Subcutaneous adipose tissue (tissue), 4 donors: Measurements from ENCODE around the gene RASIP1. TPM values are rescaled to one million over a fixed set of nuclear protein-coding genes. Genes with fewer than 3 reads are reported as not detected.

ENCODE experiments used
- CTCF ChIP-seq: fragments of 450-650 bp; IDR thresholded peaks from one replicate; pipeline ENCODE4 v1.5.1; 2016; ENCODE audit warnings: low read depth, mild to moderate bottlenecking, control low read depth, antibody characterized with exemption, moderate library complexity
- total RNA-seq, 4 donors: library from RNA; depleted of rRNA; stranded (reverse); fragments of >200 nt; gene quantifications; one replicate each; pipeline ENCODE4 v1.1.0, GENCODE V29; 2016

The RASIP1 gene
- total RNA-seq, 4 donors from 2014 or later: 4.1 to 38.1 (median 11.5) TPM

GRCh38 chr19:48731452-48731851, 9.0 kb downstream of the RASIP1 start:
- TF ChIP-seq CTCF: no peak

- TF ChIP-seq CTCF: no peak
Measured at GRCh38 chr19:48728911-48729664, 11.3 kb downstream of the RASIP1 start.

GRCh38 chr19:48726556-48726955, 13.9 kb downstream of the RASIP1 start:
- no peak for TF ChIP-seq CTCF

GRCh38 chr19:48724796-48725753, 15.3 kb downstream of the RASIP1 start:
- no peak for TF ChIP-seq CTCF

- TF ChIP-seq CTCF: no peak
Measured at GRCh38 chr19:48722196-48722708, 18.2 kb downstream of the RASIP1 start.

GRCh38 chr19:48720613-48721296, 19.7 kb downstream of the RASIP1 start:
- TF ChIP-seq CTCF: no peak
